Ectodermal cell (in vitro differentiated cells): ENCODE data around the gene ARHGEF19.

Experiments
- H3K27ac ChIP-seq: 2 replicates; pipeline ENCODE4 v1.7.0; 2013; ENCODE audit warnings: mild to moderate bottlenecking, low read depth, low read length; ENCODE audit not compliant: insufficient read depth, poor library complexity, severe bottlenecking
- H3K27me3 ChIP-seq: 2 replicates; pipeline ENCODE4 v1.7.0; 2013; ENCODE audit warnings: mild to moderate bottlenecking, low read length; ENCODE audit not compliant: insufficient read depth, control insufficient read depth, poor library complexity, severe bottlenecking
- H3K36me3 ChIP-seq: one replicate; pipeline ENCODE4 v1.7.0; 2013; ENCODE audit warnings: low read length; ENCODE audit not compliant: control insufficient read depth, insufficient read depth
- H3K4me1 ChIP-seq: one replicate; pipeline ENCODE4 v1.7.0; 2013; ENCODE audit warnings: low read length; ENCODE audit not compliant: control insufficient read depth, insufficient read depth
- H3K4me3 ChIP-seq: 2 replicates; pipeline ENCODE4 v1.7.0; 2013; ENCODE audit warnings: low read depth, low read length, control low read depth; ENCODE audit not compliant: insufficient read depth
- H3K9me3 ChIP-seq: 2 replicates; pipeline ENCODE4 v1.7.0; 2013; ENCODE audit warnings: mild to moderate bottlenecking, low read length, moderate library complexity; ENCODE audit not compliant: control insufficient read depth
- WGBS, 2 experiments: methylation state at CpG; one replicate each; pipeline ENCODE4 v1.1.7; 2013; ENCODE audit warnings: missing lambda C conversion rate in 2 of 2; 5-methylcytosine and 5-hydroxymethylcytosine counted together

Gene ARHGEF19

GRCh38 chr1:16153999-16154673, 58.3 kb downstream of the ARHGEF19 start:
- Histone ChIP-seq H3K27ac (no peak overlapping the region), H3K9me3 (no peaks in the 10 kb centered on the region), H3K4me3 (peak overlapping the region; percentile 67), H3K27me3 (peaks cover 24% of the 10 kb centered on the region), H3K36me3 (peaks cover 2% of the 10 kb centered on the region), H3K4me1 (peaks cover 48% of the 10 kb centered on the region)
- 9 to 13% methylated on average over 17 of the region's 17 CpGs for WGBS, 2 experiments

DNA sequence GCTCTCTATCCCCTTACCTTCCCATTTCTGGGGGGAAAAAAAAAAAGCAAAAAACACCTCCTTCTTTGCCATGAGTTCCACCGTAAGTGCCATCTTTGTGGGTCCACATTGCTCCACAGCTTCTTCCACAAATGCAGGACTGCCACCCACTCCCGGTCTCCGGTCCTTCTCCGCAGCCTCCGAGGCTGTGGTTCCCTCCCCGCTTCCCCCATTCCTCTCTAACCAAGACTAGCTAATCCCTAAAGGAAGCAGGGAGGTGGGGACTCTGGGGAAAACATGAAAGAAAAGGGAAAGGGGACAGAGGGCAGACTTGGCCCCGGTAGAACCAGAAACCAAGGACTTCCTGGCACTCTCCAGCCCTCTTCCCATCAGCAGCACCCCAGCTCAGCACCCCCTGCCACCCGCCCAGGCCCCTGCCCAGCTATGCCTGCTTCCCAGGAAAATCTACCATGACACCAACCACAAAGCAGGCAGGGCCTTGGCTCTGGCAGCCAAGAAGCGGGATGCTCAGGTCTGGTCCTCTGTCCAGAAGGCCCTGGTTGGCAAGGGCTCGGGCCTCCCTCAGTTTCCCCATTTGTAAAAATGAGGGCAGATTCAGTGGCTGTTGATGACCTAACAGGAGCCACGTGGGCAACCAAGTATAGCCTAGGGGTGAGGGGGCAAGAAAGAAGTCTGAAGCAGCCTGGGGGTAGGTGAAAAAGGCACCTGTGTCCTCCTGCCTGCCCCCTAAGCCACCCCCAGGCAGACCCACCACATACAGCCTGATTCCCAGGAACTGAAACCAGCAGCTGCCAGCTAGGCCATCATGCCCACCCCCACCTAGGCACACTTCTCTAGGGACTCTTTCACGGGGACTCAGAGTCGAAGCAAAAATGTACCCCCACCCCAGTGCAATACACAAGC, 59.1 kb downstream of the ARHGEF19 start:
- H3K27me3 ChIP-seq = peaks cover 24% of the 10 kb centered on the region
- H3K9me3 ChIP-seq = no peaks in the 10 kb centered on the region
- H3K4me1 ChIP-seq = peaks cover 48% of the 10 kb centered on the region
- peak overlapping the region; percentile 67 for H3K4me3 ChIP-seq
- peak overlapping the region; percentile 9 for H3K27ac ChIP-seq
- 26 to 29% methylated on average over 9 to 13 of the region's 13 CpGs for WGBS, 2 experiments
- peaks cover 9% of the 10 kb centered on the region for H3K36me3 ChIP-seq

- WGBS, 2 experiments = 17 to 20% methylated on average over 16 of the region's 16 CpGs
- Histone ChIP-seq H3K27ac (peak overlapping the region; percentile 9), H3K27me3 (peaks cover 24% of the 10 kb centered on the region), H3K36me3 (peaks cover 11% of the 10 kb centered on the region), H3K4me1 (peaks cover 48% of the 10 kb centered on the region), H3K4me3 (peak overlapping the region; percentile 67), H3K9me3 (no peaks in the 10 kb centered on the region)
Measured at GRCh38 chr1:16152481-16153087, 59.9 kb downstream of the ARHGEF19 start.

- Histone ChIP-seq H3K4me1 (peaks cover 50% of the 10 kb centered on the region), H3K27ac (no peak overlapping the region)
Measured at GRCh38 chr1:16151995-16152384, 60.5 kb downstream of the ARHGEF19 start.

DNA sequence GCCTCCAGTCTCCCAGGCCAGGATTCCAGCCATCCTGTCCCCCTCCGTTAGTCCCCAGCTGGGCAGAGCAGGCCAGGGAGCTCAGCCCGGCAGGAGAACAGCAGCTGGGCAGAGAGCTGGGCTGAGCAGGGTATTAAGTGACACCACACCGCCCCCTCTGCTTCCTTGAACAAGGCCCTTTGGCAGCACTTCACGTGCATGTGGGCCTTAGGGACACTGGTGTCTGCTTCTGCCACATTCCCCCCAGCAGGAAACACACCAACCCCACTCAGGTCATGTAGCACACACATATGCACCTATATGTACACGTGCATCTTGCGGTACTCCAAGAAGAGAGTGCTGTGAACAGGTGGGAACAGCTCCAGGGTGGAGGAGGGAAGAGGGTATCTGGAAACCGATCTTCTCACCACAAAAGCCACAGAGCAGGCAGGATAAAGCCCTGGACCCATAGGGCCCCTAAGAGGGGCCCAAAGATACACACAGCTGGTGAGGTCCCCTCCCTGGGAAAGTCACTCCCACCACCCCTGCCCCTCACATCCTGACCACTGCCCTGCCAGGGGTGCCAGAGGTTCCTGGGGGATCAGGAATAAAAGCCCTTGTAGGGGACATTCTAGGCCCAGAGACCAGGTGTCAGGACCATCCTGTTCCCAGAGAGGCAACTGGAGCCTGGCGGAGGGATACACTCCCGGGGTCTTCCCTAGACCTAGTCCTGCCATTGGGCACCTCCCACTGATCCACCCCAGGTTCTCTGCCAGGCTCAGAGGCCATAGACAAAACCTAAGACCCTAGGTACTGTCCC, 61.1 kb downstream of the ARHGEF19 start:
- Histone ChIP-seq H3K9me3 (no peaks in the 10 kb centered on the region), H3K4me1 (peaks cover 50% of the 10 kb centered on the region), H3K4me3 (no peak overlapping the region), H3K27ac (no peak overlapping the region), H3K36me3 (peaks cover 11% of the 10 kb centered on the region), H3K27me3 (peaks cover 13% of the 10 kb centered on the region)
- 56 to 60% methylated on average over 9 of the region's 9 CpGs for WGBS, 2 experiments

More at GRCh38 chr1:16151995-16152384, 60.5 kb downstream of the ARHGEF19 start:
- peaks cover 11% of the 10 kb centered on the region for H3K36me3 ChIP-seq
- H3K4me3 ChIP-seq = no peak overlapping the region
- H3K27me3 ChIP-seq = peaks cover 19% of the 10 kb centered on the region
- 85 to 86% methylated on average over 4 of the region's 4 CpGs for WGBS, 2 experiments
- no peaks in the 10 kb centered on the region for H3K9me3 ChIP-seq

DNA sequence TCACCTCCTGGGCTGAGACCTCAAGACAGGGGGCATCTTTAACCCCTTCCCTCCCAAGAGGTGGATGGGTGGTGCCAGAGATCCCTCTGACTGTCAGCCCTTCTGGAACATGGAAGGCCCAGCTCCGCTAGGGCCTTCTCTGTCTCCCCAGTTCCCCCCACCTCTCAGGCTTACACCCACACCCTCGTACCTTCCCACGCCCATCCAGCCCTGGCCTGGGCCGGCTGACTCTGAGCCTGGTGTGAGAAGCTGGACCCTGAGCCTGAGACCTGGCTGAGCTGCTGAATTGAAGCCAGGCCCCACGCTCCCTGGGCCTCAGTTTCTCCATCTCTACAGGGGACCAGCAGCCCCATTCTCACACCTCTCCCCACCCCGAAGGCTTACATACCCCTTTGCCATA, 61.9 kb downstream of the ARHGEF19 start:
- WGBS, 2 experiments = 87 to 91% methylated on average over 6 of the region's 6 CpGs
- Histone ChIP-seq H3K9me3 (no peaks in the 10 kb centered on the region), H3K27me3 (peaks cover 10% of the 10 kb centered on the region), H3K4me1 (peaks cover 57% of the 10 kb centered on the region), H3K36me3 (peaks cover 11% of the 10 kb centered on the region), H3K4me3 (no peak overlapping the region), H3K27ac (no peak overlapping the region)

DNA sequence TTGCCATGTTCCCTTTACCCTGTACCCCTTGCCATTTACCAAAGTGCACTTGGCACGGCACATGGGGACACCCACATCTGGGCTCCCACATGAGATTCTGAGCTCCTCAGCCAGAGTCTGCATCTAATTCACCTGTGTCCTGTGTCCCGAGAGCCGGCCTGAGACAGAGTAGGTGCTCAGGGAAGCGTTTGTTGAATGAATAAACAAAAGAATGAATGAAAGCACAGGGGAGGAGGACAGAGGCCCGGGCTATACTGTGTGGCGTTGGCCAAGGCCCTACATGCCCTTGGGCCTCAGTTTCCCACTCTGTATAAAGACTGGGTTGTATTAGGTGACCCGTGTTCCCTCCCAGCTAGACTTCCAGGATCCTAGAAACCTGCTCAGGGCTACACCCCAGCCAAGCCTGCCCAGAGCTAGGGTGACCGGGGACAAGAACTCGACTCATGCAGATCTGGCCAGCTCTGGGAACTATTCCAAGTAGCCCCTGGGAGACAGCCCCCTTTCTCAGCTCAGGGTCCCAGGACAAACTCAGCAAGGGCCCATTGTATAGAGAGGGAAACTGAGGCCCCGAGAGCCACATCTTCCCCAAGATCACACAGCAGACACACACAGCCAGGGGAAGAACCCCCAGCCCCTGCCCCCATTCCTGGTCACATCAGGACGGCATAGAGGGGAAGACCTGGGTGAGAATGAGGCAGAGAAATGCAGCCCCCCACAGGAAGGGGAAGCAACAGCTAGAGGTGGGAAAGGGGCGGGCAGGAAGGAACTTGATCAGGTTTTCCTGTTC, 62.6 kb downstream of the ARHGEF19 start:
- H3K4me3 ChIP-seq = no peak overlapping the region
- H3K9me3 ChIP-seq = no peaks in the 10 kb centered on the region
- peaks cover 63% of the 10 kb centered on the region for H3K4me1 ChIP-seq
- peaks cover 11% of the 10 kb centered on the region for H3K36me3 ChIP-seq
- no peak overlapping the region for H3K27ac ChIP-seq
- H3K27me3 ChIP-seq = peaks cover 5% of the 10 kb centered on the region
- 90 to 93% methylated on average over 12 of the region's 12 CpGs for WGBS, 2 experiments

GRCh38 chr1:16149146-16149545, 63.3 kb downstream of the ARHGEF19 start:
- H3K27me3 ChIP-seq = peaks cover 3% of the 10 kb centered on the region
- no peak overlapping the region for H3K27ac ChIP-seq
- no peaks in the 10 kb centered on the region for H3K9me3 ChIP-seq
- H3K4me3 ChIP-seq = no peak overlapping the region
- 96 to 97% methylated on average over 7 of the region's 7 CpGs for WGBS, 2 experiments
- peaks cover 11% of the 10 kb centered on the region for H3K36me3 ChIP-seq
- H3K4me1 ChIP-seq = peaks cover 67% of the 10 kb centered on the region
